Cardiac muscle cell (in vitro differentiated cells and primary cell): ENCODE results near the gene AMMECR1L. TPM values are rescaled to one million over a fixed set of nuclear protein-coding genes. Genes with fewer than 3 reads are reported as not detected.
"Not testable (repeated sequence)": the region's sequence is repeated elsewhere in the genome, so short reads cannot be mapped to it uniquely, and the experiment has no call there.

Experiments
- DNase-seq, 2 donors: peaks; one replicate each; pipeline versions ENCODE4 v3.0.0 to v3.0.0-alpha.2; 2010 to 2017; ENCODE audit warnings: low read depth in 1 of 2, low spot score in 1 of 2
- H3K27ac ChIP-seq: fragments of 200-600 bp; sonication (generic); 2 replicates; pipeline ENCODE4 v1.5.1; 2016
- H3K27me3 ChIP-seq: fragments of 200-600 bp; sonication (generic); 2 replicates; pipeline ENCODE4 v1.6.0; 2016; ENCODE audit warnings: control low read depth
- H3K36me3 ChIP-seq: fragments of 200-600 bp; sonication (generic); 2 replicates; pipeline ENCODE4 v1.5.1; 2016; ENCODE audit warnings: control low read depth
- H3K4me1 ChIP-seq: fragments of 200-600 bp; sonication (generic); 2 replicates; pipeline ENCODE4 v1.8.1; 2017; ENCODE audit warnings: low read depth, mild to moderate bottlenecking, mixed run types
- H3K4me3 ChIP-seq: fragments of 200-600 bp; sonication (generic); 2 replicates; pipeline ENCODE4 v1.5.1; 2016; ENCODE audit warnings: mild to moderate bottlenecking
- H3K9me3 ChIP-seq: fragments of 200-600 bp; sonication (generic); 2 replicates; pipeline ENCODE4 v1.5.1; 2017; ENCODE audit warnings: low read depth, mild to moderate bottlenecking, control low read depth
- polyA plus RNA-seq: library from polyadenylated mRNA; unstranded; fragments of >200 nt; fragmentation: Nextera tagmentation; extraction: Ambion mirVana; gene quantifications from 2 replicates; pipeline ENCODE4 v1.2.1, GENCODE V29; 2016
- total RNA-seq: library from RNA; depleted of rRNA; stranded (reverse); fragments of >200 nt; gene quantifications from 2 replicates; pipeline ENCODE4 v1.2.3, GENCODE V29; 2016
- TF ChIP-seq, protein P1 (sequence below): IDR thresholded peaks from 2 replicates; pipeline ENCODE4 v1.5.1; 2012; ENCODE audit warnings: low read depth, mild to moderate bottlenecking, low read length

The AMMECR1L gene
- total RNA-seq (7.9 and 10.3 TPM in 2 replicates), polyA plus RNA-seq (6.6 and 8.2 TPM in 2 replicates)

DNA sequence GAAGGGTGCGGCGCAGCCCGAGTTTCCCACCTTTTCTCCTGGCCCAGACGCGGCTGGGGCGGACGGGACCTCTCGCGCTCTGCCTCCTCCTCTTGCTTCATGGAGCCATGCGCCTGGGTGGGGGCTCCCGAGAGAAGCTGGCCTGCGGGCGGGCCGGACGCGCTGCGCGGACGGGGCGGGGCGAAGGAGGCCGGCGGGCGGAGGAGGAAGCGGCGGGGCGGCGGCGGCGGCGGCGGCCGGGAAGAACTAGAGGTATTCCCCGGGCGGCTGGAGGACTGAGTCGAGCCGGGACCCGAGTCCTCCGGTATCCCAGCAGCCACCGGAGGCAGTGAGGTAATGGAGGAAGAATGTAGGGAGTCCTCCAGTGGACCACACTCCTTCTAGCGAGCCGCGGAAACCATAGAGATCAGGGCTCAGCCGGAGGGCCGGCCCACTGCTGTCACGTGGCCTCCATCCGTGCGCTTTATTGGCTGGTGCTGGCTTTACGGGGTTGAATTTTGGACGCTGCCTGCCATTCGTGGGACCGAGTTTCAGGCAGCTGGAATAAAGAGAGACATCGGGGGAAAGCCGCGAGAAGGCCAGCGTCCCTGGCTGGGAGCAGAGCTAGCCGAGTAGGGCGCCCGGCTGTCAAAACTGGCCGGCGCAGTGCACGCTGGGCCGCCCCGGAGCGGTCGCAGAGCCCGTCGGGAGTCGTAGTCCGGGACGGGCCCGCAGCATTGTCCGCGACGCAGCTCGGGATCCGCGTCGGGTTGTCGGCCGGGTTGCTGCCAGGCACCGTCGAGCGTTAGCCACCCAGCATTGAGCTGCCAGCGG, at the start of gene AMMECR1L:
AMMECR1L (minus strand) TSS at position 177 of the 813 bp plus-strand sequence. CDS start 11,722 bp downstream, outside the sequence.
- peak within 1 kb of the TSS; percentile 98 for H3K27ac ChIP-seq
- H3K9me3 ChIP-seq, H3K36me3 ChIP-seq, H3K27me3 ChIP-seq: not testable (repeated sequence)
- peak; percentile 66 to 73 for DNase-seq
- peaks cover 20% of the 10 kb centered on the region for H3K4me1 ChIP-seq
- peak within 1 kb of the TSS; percentile 83 for H3K4me3 ChIP-seq

DNA sequence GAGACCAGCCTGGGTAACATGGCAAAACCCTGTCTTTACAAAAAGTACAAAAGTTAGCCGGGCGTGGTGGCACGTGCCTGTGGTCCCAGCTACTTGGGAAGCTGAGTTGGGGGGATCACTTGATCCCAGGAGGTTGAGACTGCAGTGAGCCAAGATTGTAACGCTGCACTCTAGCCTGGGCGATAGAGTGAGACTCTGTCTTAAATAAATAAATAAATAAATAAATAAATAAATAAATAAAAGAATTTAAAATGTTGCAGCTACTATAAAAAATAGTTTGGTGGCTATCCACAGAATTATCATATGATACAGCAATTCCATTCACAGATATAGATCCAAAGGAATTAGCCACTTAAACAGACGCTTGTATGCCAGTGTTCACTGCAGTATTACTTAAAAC, 49.6 kb upstream of the AMMECR1L start:
- H3K27me3 ChIP-seq: no peaks in the 10 kb centered on the region
- H3K9me3 ChIP-seq: no peaks in the 10 kb centered on the region
- H3K27ac ChIP-seq: no peak overlapping the region
- no peak overlapping the region for H3K4me3 ChIP-seq
- TF ChIP-seq, protein P1, sequence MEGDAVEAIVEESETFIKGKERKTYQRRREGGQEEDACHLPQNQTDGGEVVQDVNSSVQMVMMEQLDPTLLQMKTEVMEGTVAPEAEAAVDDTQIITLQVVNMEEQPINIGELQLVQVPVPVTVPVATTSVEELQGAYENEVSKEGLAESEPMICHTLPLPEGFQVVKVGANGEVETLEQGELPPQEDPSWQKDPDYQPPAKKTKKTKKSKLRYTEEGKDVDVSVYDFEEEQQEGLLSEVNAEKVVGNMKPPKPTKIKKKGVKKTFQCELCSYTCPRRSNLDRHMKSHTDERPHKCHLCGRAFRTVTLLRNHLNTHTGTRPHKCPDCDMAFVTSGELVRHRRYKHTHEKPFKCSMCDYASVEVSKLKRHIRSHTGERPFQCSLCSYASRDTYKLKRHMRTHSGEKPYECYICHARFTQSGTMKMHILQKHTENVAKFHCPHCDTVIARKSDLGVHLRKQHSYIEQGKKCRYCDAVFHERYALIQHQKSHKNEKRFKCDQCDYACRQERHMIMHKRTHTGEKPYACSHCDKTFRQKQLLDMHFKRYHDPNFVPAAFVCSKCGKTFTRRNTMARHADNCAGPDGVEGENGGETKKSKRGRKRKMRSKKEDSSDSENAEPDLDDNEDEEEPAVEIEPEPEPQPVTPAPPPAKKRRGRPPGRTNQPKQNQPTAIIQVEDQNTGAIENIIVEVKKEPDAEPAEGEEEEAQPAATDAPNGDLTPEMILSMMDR: no peak
- no peaks in the 10 kb centered on the region for H3K36me3 ChIP-seq
- no peak for DNase-seq
- no peaks in the 10 kb centered on the region for H3K4me1 ChIP-seq

DNA sequence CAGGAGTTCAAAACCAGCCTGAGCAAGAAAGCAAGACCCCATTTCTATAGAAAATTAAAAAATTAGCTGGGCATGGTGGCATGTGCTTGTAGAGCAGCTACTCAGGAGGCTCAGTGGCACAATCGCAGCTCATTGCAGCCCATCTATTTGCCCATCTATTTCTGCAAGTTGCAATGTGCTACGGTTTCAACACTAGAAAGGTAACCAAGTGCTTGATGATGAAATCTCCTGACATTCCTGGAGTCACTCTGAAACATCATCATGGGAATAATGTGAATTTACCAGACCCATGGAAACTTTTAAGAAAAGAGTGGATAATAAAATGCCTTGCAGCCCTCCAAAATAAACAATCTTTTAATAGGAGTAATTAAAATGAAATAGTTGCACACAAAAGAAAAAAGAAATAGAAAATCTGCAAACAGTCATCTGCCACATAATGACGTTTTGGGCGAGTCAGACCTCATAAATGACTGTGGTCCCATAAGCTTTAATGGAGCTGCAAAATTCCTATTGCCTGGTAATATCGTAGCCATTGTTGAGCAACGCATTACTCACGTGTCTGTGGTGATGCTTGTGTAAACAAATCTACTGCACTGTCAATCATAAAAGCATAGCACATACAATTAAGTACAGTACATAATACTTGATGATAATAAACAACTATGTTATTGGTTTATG, 46.6 kb upstream of the AMMECR1L start:
- Histone ChIP-seq H3K36me3 (no peaks in the 10 kb centered on the region), H3K4me1 (no peaks in the 10 kb centered on the region), H3K9me3 (no peaks in the 10 kb centered on the region), H3K4me3 (no peak overlapping the region), H3K27me3 (no peaks in the 10 kb centered on the region), H3K27ac (no peak overlapping the region)
- DNase-seq: peak in 1 of 2 donors; percentile 67
- TF ChIP-seq, protein P1: no peak

DNA sequence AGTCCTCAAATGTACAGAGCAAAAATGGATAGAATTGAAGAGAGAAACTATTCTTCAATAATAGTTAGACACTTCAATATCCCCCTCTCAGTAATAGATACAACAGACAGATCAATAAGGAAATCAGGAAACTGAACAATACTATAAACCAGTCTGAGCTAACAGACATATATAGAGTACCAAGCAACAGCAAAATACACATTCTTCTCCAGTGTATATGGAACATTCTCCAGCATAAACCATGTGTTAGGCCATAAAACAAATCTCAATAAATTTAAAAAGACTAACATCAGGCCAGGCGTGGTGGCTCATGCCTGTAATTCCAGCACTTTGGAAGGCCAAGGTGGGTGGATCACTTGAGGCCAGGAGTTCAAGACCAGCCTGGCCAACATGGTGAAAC, 43.7 kb upstream of the AMMECR1L start:
- Histone ChIP-seq H3K9me3 (no peaks in the 10 kb centered on the region), H3K4me1 (no peaks in the 10 kb centered on the region), H3K27me3 (no peaks in the 10 kb centered on the region), H3K36me3 (no peaks in the 10 kb centered on the region), H3K27ac (no peak overlapping the region), H3K4me3 (no peak overlapping the region)
- no peak for DNase-seq
- TF ChIP-seq, protein P1: no peak

DNA sequence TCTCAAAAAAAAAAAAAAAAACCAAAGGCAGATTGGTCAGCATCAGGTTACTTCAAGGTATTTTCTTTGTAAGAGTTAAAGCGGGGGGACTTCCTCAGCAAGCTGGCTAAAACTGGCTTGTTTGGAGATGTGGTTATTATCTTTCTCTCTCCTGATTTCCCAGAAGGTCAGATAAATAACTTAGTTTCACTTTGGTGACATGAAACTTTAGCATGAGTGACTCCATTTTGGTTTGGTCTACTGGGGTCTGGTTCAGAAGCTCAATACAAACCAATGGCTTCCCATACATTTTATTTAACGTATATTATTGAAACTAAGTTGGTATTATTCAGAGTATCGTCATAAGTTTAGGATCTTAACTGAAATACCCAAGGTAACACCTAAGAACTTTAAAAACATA, 41.6 kb upstream of the AMMECR1L start:
- Histone ChIP-seq H3K27ac (no peak overlapping the region), H3K9me3 (no peaks in the 10 kb centered on the region)
- TF ChIP-seq, protein P1: no peak

DNA sequence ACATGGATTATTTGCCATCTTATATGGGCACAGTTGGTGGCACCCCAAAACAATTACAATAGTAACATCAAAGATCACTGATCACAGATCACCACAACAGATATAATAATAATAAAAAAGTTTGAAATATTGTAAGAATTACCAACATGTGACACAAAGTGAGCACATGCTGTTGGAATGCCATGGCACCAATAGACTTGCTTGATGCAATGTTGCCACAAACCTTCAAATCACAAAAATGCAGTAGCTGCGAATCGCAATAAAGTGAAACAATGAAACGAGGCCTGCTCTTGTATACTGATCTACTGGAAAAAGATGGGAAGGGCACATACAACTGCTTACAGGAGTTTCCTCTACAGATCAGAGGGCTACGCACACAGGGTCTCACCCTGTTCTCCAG, 32.2 kb upstream of the AMMECR1L start:
- Histone ChIP-seq H3K27me3 (no peaks in the 10 kb centered on the region), H3K9me3 (no peaks in the 10 kb centered on the region), H3K36me3 (no peaks in the 10 kb centered on the region), H3K4me1 (no peaks in the 10 kb centered on the region), H3K4me3 (no peak overlapping the region), H3K27ac (no peak overlapping the region)
- TF ChIP-seq, protein P1: no peak
- peak in 1 of 2 donors; percentile 5 for DNase-seq

More for the DNA sequence above, 41.6 kb upstream of the AMMECR1L start:
- H3K4me3 ChIP-seq: no peak overlapping the region
- DNase-seq: no peak
- no peaks in the 10 kb centered on the region for H3K27me3 ChIP-seq
- H3K4me1 ChIP-seq: no peaks in the 10 kb centered on the region
- no peaks in the 10 kb centered on the region for H3K36me3 ChIP-seq
